Astrocyte (in vitro differentiated cells and primary cell): ENCODE measurements around the gene TBX4.

Experiments
- EZH2 ChIP-seq: IDR thresholded peaks from 2 replicates; pipeline ENCODE4 v1.6.1; 2012; ENCODE audit warnings: mild to moderate bottlenecking, low read length, inconsistent platforms; ENCODE audit not compliant: insufficient read depth
- TF ChIP-seq, protein P1 (sequence below): IDR thresholded peaks from 2 replicates; pipeline ENCODE4 v1.5.1; 2011; ENCODE audit warnings: low read depth, mild to moderate bottlenecking, inconsistent platforms, low read length, moderate library complexity; ENCODE audit not compliant: insufficient read depth

DNA sequence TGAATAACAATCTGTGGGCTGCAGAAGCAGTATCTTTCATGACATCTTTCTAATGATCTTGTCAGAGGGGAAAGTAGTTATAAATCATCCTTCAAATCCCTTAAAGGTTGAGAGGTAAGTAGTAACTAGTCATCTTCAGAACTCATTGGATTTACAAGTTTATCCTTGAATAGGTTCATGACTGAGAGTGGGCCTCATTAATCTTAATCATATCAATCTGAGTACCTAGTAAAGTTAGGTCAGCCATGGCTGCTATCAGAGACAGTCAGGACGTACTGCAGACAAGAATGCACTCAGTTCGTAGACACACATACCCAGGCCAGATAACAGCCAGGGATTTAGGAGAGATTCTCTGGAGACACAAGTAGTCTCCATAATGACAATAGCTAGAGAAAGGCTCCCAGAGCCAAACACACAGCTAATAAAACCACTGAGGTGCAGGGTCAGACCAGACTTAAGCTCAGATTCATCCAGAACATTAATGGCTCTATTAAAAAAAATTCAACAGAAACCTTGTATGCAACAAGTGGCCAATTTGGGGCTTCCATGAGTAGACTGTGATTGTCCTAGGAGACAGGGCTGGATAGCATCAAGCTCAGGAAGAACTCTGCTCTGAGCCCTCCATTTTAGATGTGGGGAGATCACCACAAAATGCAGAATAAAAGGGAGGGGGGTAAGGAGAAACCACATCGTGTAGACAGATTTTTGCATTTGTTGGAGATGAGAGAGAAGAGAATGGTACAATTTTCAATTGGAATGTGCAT, 65.8 kb downstream of the TBX4 start:
- TF ChIP-seq, protein P1, sequence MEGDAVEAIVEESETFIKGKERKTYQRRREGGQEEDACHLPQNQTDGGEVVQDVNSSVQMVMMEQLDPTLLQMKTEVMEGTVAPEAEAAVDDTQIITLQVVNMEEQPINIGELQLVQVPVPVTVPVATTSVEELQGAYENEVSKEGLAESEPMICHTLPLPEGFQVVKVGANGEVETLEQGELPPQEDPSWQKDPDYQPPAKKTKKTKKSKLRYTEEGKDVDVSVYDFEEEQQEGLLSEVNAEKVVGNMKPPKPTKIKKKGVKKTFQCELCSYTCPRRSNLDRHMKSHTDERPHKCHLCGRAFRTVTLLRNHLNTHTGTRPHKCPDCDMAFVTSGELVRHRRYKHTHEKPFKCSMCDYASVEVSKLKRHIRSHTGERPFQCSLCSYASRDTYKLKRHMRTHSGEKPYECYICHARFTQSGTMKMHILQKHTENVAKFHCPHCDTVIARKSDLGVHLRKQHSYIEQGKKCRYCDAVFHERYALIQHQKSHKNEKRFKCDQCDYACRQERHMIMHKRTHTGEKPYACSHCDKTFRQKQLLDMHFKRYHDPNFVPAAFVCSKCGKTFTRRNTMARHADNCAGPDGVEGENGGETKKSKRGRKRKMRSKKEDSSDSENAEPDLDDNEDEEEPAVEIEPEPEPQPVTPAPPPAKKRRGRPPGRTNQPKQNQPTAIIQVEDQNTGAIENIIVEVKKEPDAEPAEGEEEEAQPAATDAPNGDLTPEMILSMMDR = no peak
- no peak for TF ChIP-seq EZH2
